HFF-Myc (cell line): ENCODE measurements around the gene LRPAP1.

ENCODE experiments used
- DNase-seq: peaks from one replicate; pipeline ENCODE4 v3.0.0-alpha.2; 2011; ENCODE audit warnings: low read depth; ENCODE audit errors: extremely low read depth
- H3K4me3 ChIP-seq: replicated peaks from 2 replicates; pipeline ENCODE4 v1.5.1; 2011; ENCODE audit warnings: low read depth, mild to moderate bottlenecking, control low read depth, low read length
- CTCF ChIP-seq: IDR thresholded peaks from 2 replicates; pipeline ENCODE4 v1.5.1; 2012; ENCODE audit warnings: mild to moderate bottlenecking, low read depth, low read length, control low read depth; ENCODE audit errors: missing control alignments

The LRPAP1 gene

GRCh38 chr4:3523628-3524221 is 8.5 kb downstream of the LRPAP1 start:
- DNase-seq: no peak
- no peak overlapping the region for H3K4me3 ChIP-seq
- no peak for TF ChIP-seq CTCF

- DNase-seq: no peak
- no peak overlapping the region for H3K4me3 ChIP-seq
- no peak for TF ChIP-seq CTCF
These were observed 9.0 kb downstream of the LRPAP1 start for GRCh38 chr4:3523146-3523627.

- no peak for DNase-seq
- H3K4me3 ChIP-seq: no peak overlapping the region
- TF ChIP-seq CTCF: no peak
These were observed 9.6 kb downstream of the LRPAP1 start for GRCh38 chr4:3522651-3523050.

- no peak for DNase-seq
- no peak for TF ChIP-seq CTCF
- no peak overlapping the region for H3K4me3 ChIP-seq
These were observed 9.9 kb downstream of the LRPAP1 start for GRCh38 chr4:3522326-3522640.

- no peak for TF ChIP-seq CTCF
- DNase-seq: no peak
- H3K4me3 ChIP-seq: no peak overlapping the region
These were observed 10.4 kb downstream of the LRPAP1 start for GRCh38 chr4:3521621-3522325.

- TF ChIP-seq CTCF: no peak
- H3K4me3 ChIP-seq: no peak overlapping the region
- DNase-seq: no peak
These were observed 11.2 kb downstream of the LRPAP1 start for GRCh38 chr4:3520796-3521600.
